Mammary epithelial cell (primary cell): Measurements from ENCODE around the gene CFP.

Experiments used
- EZH2 ChIP-seq: IDR thresholded peaks from 2 replicates; pipeline ENCODE4 v1.6.1; 2012; ENCODE audit warnings: low read length, inconsistent platforms, borderline replicate concordance
- TF ChIP-seq, protein P1 (sequence below), 2 donors: IDR thresholded peaks in 1 of 2; conservative IDR thresholded peaks in 1 of 2; 2 replicates each; pipeline ENCODE4 v1.5.1; 2011 to 2012; ENCODE audit warnings: inconsistent platforms in 2 of 2, low read length in 2 of 2, mild to moderate bottlenecking in 2 of 2, control low read depth in 1 of 2, low read depth in 1 of 2; ENCODE audit not compliant: insufficient read depth in 1 of 2; ENCODE audit errors: extremely low read depth in 1 of 2

DNA sequence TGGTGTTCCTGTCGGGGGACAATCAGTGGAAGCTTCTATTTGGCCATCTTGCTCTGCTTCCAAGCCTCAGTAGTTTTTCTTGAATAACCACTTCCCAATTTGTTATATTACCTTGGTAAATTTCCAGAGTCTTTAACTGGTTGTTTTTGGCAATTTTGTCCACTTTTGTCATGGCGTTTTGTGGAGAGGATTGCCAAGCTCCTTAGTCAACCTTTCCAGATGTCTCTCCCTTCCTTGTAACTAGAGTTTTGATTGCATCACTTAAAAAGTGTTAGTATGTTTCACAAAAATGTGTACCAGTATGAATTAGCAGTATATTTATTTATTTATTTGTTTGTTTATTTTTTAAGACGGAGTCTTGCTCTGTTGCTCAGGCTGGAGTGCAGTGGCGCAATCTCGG, 45.0 kb upstream of the CFP start:
- TF ChIP-seq, protein P1, sequence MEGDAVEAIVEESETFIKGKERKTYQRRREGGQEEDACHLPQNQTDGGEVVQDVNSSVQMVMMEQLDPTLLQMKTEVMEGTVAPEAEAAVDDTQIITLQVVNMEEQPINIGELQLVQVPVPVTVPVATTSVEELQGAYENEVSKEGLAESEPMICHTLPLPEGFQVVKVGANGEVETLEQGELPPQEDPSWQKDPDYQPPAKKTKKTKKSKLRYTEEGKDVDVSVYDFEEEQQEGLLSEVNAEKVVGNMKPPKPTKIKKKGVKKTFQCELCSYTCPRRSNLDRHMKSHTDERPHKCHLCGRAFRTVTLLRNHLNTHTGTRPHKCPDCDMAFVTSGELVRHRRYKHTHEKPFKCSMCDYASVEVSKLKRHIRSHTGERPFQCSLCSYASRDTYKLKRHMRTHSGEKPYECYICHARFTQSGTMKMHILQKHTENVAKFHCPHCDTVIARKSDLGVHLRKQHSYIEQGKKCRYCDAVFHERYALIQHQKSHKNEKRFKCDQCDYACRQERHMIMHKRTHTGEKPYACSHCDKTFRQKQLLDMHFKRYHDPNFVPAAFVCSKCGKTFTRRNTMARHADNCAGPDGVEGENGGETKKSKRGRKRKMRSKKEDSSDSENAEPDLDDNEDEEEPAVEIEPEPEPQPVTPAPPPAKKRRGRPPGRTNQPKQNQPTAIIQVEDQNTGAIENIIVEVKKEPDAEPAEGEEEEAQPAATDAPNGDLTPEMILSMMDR (conservative IDR thresholded peaks at IDR 0.05 in 1 of 2, IDR thresholded peaks at IDR 0.05 in 1 of 2; ENCODE audit: extremely low read depth in 1 of 2, insufficient read depth in 1 of 2, low read depth in 1 of 2, low read length in 2 of 2): no peak
- TF ChIP-seq EZH2: no peak
